HG02759 (cell line): ENCODE data around the gene CKAP5.

Source experiments
- ATAC-seq: cut with Tn5 transposase; IDR thresholded peaks from one replicate; pipeline ENCODE4 v1.9.1; 2021; ENCODE audit warnings: mild to moderate bottlenecking, moderate library complexity; ENCODE audit not compliant: unreplicated experiment

CKAP5 gene

GRCh38 chr11:46701078-46701654 is 144.9 kb downstream of the CKAP5 start:
- no peak for ATAC-seq

GRCh38 chr11:46700241-46701077 is 145.6 kb downstream of the CKAP5 start, which contains the start of the genes ARHGAP1 and ZNF408:
Gene ARHGAP1 (minus strand): TSS chr11:46700619. CDS start chr11:46696107, 4,512 bp downstream.
Gene ZNF408 (plus strand): TSS chr11:46701031. CDS start chr11:46701048, 17 bp downstream.
- peak; percentile 94 for ATAC-seq

GRCh38 chr11:46698597-46698996 is 147.5 kb downstream of the CKAP5 start:
- ATAC-seq: no peak

GRCh38 chr11:46697723-46698122 is 148.4 kb downstream of the CKAP5 start:
- no peak for ATAC-seq

- ATAC-seq: no peak
Observed at GRCh38 chr11:46697303-46697702, 148.8 kb downstream of the CKAP5 start.

GRCh38 chr11:46696212-46696558 is 149.9 kb downstream of the CKAP5 start:
- no peak for ATAC-seq

GRCh38 chr11:46695345-46696211 is 150.5 kb downstream of the CKAP5 start:
- ATAC-seq: no peak

- ATAC-seq: no peak
Observed at GRCh38 chr11:46694607-46695006, 151.5 kb downstream of the CKAP5 start.

GRCh38 chr11:46694072-46694471 is 152.0 kb downstream of the CKAP5 start:
- ATAC-seq: no peak

GRCh38 chr11:46693597-46694012 is 152.5 kb downstream of the CKAP5 start:
- no peak for ATAC-seq
